GM21381 (cell line): ENCODE results near the gene RAD51B.
"Not testable (repeated sequence)": the region's sequence is repeated elsewhere in the genome, so short reads cannot be mapped to it uniquely, and the experiment has no call there.

Experiments used
- ATAC-seq: cut with Tn5 transposase; IDR thresholded peaks from one replicate; pipeline ENCODE4 v1.9.1; 2021; ENCODE audit warnings: mild to moderate bottlenecking, moderate library complexity; ENCODE audit not compliant: unreplicated experiment

The RAD51B gene

DNA sequence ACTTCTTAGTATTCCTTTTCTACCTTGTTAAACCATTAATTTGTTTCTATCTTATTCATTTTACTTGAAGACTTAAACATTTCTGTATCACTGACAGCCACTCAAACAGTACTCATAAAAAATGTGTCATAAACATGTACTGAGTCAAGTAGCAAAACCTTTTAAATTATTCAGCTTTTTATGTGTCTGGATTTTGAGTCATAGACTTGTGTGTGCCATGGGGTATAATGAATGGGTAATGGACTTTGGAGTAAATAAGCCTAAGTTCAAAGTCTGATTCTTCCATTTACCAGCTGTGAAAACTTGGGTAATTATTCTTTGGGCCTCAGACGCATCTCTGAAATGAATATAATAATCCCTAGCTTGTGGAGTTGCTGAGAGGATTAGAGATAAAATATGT lies 199.0 kb downstream of the RAD51B start:
- no peak for ATAC-seq

DNA sequence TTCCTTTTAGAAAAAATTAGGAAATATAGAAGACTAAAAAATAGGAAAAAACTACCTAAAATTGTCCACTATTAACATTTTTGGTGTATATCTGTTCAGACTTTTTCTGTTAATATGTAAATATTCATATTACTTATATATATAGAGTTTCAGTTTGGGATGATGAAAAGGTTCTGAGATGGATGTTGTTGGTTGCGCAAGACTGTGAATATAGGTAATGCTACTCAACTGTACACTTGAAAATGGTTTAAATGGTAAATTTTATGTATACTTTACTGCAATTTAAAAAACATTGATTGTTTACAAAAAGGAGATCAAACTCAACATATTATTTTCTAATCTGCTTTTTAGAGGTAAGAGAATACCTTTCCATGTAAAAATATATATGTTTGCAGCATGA lies 200.9 kb downstream of the RAD51B start:
- no peak for ATAC-seq

DNA sequence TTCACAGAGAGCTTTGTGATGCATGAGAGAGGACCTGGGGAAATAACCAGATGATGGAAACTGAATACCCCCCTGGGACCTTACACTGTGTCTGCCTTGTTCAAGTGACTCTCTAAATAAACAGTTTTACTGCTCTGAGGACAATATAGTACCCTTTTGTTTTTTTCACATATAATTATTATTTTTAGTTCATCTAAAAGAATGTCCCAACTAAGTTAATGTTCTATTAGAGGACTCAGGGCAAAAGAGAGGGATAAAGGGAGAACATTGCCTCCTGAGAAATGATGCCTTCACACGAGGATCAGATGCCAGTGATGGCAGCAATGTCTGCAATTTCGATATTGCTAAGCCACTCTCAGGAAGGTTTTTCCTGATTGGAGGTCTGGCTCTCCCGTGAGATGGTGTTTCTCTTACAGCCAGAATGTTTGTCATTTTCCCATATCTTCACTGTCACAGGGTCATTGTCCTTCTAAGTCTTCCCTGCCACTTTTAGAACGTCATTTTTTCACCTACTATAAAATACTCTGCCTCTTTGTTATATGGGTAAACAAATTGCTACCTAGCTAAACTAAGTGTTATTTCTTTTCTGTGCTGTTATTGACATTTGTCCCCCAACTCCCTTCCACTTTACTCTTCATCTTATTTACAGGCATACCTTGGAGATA lies 201.6 kb downstream of the RAD51B start:
- no peak for ATAC-seq

DNA sequence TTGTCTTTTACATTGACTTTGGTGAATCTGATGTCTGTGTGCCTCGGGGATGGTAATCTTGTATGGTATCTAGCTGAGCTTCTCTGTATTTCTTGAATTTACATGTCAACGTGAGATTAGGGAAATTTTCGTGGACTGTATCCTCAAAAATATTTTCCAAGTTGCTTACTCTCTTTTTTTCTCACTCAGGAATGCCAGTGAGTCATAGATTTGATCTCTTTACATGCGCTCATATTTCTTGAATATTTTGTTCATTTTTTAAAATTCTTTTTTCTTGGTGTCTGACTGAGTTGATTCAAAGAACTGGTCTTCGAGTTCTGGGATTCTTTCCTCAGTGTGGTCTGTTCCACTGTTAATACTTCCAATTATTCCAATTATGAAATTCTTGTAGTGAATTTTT lies 207.7 kb downstream of the RAD51B start:
- ATAC-seq: no peak

DNA sequence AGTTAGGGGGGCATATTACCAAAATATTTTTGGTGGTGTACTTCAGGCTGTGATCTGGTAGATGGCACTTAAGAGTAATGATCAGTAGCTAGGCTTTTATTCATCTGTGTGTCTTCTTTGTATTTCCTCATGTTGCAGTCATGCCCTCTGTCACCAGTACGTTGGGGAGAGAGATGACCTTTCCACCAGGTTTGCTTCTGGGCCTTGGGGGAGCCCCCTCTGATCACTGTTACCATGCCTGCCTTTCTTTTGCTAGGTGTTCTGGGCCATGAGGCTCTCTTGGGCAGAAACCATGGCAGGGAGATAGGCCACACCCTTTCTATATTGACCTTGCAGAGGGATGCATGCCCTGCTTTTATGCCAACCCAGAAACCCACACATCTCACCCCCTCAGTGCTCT lies 208.5 kb downstream of the RAD51B start:
- no peak for ATAC-seq

DNA sequence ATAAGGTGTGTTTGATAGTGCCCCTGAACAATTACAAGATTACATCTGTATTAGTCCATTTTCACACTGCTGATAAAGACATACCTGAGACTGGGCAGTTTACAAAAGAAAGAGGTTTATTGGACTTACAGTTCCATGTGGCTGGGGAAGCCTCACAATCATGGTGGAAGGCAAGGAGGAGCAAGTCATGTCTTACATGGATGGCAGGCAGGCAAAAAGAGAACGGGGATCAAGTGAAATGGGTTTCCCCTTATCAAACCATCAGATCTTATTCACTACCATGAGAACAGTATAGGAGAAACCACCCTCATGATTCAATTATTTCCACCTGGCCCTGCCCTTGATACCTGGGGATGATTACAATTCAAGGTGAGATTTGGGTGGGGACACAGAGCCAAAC lies 211.4 kb downstream of the RAD51B start:
- not testable (repeated sequence) for ATAC-seq

DNA sequence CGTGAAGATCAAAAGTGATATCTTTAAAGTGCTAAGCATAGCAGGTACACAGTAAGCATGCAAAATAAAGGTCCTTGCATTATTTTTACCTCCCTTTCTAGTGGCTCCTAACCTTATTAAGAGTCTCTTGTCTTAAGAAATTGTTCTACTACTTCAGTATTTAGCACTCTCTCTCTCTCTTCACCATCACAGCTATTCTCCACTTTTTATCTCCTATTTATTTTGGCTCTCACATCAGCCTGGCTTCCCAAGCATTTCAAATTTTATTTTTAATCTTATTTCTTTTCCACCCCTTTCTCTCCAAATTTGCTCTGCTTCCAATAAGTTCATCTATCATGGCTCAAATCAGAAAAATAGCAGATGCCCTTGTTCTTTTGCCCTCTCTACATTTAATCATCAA lies 212.6 kb downstream of the RAD51B start:
- ATAC-seq: no peak

DNA sequence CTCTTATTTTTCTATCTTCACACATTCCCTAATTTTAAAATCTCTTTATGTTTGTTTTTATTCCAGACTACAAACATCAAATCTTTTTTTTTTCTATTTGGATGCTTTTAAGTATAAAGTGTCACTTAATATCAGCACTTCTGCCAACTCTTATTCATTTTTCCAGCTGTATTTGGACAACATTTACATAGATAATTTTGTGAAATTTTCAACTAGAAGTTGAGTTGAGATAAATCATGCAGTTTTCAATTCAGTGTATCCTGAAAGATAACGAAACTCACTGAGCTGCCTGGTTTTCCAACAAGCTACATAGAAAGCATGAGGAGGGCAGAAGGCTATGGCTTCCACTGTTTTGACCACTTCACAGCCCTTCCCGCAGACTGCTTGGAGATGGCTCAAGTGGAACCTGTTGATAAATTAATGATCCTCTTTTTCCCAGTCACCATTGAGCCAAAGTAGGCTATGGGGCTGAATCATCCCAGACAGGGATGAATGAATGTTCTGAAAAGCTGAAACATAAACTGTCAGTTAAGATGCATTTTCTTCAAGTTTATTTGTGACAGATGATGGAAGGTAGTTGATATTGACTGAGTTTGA lies 213.9 kb downstream of the RAD51B start:
- ATAC-seq: no peak

DNA sequence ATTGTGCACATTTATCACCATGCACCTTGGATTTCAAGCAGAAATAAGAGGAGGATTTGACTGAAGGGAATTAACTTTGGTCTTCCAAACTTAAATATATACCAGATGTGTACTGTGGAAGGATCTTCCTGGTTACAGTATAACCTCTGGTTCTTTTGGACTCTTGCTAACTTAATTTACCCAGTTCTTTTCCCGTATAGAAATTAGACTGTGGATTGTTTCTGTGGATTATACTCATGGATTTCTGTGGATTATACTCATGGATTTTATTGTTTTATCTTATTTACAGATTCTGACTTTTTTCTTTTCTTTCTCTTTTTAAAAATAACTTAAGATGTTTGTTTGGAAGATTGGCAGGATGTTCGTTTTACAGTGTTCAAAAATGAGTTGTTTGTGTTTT lies 215.3 kb downstream of the RAD51B start:
- ATAC-seq: no peak

DNA sequence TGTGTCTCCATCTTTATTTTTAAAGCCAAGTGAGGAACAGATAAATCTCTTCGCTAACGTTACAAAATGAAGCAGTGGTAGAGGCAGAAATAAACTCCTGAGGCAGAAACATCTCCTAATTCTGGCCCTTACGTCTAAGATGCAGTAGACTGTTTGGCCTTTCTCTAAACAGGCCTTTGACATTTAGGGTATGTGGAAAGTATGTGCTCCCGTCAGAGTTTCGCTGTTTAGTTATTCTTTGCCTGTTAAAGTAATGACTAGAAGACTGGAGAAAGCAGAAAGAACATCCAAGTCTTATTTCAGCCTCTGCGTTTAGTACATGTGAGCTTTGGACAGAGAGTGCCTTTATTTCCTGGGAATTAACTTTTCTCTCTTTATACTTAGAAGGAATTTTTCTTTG lies 216.6 kb downstream of the RAD51B start:
- ATAC-seq: no peak

DNA sequence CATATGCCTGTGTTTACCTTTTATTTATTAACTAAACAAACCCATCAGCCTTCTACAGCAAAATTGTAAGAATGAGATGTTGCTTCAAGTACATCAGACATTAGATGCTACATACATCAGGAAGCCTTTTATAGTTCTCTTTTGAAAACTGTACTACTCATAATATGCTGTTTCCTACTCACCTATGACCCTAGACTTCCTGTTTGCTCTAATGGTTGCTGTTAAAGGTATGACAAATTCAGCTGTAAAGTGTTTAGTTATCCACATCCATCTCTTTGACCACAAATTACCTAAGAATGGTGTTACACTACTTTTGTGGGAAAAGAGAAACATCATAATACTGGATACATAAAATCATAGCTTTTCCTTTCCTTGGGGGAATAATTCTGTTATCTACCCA lies 220.0 kb downstream of the RAD51B start:
- ATAC-seq: no peak

DNA sequence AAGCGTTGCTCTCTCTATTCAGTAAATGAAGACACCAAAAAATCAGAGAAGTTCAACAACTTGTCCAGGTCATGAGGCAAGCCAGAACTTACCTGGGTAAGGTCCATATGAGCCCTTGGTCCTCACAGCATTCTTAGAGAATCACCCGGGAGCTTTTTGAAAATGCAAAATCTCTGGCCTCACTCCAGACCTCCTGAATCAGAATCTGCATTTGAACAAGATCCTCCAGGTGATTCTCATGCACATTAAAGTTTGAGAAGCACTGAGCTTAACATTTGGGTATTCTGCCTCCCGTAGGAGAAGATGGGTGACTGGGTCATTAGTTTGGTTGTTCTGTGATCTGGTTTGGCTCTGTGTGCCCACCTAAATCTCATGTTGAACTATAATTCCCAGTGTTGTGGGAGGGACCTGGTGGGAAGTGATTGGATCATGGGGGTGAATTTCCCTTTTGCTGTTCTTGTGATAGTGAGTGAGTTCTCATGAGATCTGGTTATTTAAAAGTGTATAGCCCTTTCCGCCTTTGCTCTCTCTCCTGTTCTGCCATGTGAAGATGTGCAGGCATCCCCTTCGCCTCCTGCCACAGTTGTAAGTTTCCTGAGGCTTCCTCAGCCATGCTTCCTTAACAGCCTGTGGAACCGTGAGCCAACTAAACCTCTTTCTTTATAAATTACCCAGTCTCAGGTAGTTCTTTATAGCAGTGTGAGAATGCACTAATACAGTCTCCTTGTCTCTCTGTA lies 221.2 kb downstream of the RAD51B start:
- no peak for ATAC-seq

DNA sequence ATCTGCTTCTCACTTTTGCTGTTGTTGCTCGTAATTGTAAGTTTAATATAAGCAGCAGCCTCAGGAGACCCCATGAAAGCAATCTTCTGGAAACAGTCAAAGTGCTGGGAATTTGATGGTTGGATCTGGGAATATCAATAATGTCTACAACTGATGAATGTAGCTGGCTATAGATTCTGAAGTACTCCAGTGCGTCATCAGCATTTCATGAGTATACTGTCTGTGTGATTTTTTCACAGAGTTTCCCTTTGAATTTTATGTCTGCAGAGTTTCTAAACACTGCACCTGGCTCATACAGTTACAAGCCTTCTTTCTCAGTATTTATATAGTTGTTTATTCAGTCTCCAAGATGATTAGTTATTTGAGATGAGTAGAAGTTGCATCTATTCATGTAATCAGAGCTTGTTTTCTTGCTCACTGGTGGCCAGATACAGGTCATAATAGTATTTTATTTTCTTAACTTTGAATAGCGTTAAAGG lies 222.3 kb downstream of the RAD51B start:
- no peak for ATAC-seq

DNA sequence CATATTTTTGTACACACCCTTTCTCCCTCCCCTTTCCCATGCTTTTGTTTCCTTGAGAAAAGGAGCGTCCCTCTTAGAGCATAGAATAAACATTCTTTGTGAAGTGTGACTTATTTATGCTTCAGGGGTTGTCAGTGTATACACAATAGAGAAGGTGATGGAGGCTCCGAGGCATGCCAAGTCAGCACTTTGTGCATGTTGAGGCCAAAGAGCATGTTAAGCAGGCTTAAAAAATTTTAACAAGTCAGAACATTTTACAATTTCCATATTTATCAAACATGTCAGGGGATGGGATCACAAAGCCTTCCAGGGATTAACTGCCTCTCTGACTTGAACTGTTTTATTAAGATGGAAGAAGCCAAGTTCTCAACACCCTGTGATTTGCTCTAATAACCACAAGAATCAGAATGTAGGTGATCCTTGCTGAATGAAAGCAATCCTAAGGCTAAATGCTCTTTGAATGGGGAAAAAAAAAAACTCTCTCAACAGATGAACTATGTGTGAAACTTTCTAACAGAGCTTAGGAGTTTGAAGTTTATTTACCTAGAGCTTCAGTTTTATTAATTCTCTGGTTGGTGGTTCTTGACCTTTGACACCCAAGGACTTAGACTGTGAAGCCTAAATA lies 223.1 kb downstream of the RAD51B start:
- ATAC-seq: no peak

DNA sequence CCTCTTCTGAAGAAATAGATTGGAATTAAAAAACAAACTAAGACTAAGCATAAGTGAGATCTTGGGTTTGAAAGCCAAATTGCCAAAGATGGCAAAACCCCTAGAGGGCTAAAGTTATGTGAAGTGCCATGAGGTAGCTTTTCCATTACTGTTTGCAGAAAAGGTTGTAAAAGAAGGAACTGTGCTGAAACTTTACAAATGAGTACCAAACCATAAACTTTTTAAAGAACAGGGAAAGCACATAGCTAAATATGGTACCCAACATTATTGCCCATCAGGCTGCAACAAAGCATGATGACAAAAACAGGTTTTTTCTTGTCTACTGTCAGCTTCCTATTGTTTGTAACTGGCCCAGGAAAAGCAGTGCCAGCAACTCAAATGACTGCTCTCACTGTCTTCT lies 224.2 kb downstream of the RAD51B start:
- no peak for ATAC-seq

DNA sequence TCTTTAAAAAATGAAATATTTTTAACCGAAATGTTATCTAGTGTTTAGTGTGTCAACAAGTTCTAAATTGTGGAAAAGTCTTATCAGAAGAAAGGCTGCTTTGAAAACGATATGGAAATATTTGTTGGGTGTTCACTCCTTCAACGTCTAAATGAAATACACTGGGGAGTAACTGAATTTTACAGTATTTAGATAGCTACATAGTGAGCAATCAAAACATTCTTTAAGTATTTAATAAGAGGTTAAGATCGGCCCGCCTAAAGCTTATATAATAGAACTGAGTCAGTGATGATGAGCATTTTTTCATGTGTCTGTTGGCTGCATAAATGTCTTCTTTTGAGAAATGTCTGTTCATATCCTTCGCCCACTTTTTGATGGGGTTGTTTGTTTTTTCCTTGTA lies 228.3 kb downstream of the RAD51B start:
- no peak for ATAC-seq

DNA sequence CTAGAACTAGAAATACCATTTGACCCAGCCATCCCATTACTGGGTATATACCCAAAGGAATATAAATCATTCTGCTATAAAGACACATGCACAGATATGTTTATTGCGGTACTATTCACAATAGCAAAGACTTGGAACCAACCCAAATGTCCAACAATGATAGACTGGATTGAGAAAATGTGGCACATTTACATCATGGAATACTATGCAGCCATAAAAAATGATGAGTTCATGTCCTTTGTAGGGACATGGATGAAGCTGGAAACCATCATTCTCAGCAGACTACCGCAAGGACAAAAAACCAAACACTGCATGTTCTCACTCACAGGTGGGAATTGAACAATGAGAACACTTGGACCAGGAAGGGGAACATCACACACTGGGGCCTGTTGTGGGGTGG lies 229.2 kb downstream of the RAD51B start:
- ATAC-seq: not testable (repeated sequence)

DNA sequence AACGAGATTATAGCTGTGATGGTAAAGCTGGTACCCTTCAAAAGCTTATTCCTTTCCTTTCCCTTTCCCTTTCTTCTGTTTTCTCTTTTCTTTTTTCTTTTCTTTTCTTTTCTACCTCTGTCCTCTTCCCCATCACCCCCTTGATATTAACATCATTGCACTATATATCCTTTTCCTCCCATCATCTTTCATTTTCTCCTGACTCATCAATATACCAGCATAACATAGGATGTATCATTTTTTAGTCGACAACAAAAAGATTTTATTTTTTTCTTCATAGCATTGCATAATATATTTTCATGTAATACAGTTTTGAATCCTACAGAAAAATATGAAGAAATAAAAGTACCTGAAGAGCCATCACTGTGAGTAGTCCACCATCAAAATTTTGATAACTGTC lies 230.6 kb downstream of the RAD51B start:
- no peak for ATAC-seq

DNA sequence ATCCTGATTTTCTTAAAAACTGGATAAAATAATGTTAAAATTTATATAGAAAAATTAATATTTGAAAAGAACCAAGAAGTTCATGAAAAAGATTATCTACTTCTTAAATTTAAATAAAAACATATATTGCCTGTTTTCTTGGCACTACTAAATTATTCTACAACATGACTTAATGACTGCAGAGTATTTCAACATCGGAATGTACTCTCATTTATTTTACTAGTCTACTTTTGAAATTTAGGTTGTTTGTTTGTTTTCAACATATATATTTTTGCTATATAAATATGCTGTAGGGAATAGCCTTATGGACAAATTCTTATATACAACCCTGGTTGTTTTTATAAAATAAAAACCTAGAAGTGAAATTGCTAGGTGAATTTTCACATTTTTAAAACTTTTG lies 231.6 kb downstream of the RAD51B start:
- ATAC-seq: no peak

DNA sequence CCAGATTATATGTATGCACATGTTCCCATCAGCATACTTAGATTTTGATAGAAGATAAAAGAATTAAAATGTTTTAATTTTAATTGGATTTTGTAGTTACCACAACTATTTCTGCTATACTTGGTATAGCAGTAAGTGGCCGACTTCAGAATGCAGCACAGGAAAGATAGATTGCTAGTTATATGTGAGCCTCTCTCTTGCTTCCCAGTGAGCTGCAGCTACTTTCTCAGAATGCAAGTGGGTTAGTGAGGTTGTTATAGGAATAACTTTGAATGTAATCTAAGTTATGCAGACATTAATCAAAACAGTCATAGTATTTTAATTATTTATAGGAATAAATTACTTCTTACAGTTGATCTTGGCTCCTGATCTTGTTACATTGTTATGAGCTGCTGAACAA lies 240.6 kb downstream of the RAD51B start:
- no peak for ATAC-seq

DNA sequence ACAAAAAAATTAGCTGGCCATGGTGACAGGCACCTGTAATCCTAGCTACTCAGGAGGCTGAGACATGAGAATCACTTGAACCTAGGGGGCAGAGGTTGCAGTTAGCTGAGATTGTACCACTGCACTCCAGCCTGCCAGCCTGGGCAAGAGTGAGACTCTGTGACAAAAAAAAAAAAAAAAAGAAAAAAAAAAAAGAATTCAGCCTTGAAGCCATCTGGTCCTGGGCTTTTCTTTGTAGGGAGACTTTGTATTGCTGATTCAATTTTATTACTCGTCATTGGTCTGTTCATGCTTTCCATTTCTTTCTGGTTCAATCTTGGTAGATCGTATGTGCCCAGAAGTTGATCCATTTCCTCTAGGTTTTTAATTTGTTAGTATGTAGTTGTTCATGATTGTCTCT lies 243.1 kb downstream of the RAD51B start:
- ATAC-seq: no peak

DNA sequence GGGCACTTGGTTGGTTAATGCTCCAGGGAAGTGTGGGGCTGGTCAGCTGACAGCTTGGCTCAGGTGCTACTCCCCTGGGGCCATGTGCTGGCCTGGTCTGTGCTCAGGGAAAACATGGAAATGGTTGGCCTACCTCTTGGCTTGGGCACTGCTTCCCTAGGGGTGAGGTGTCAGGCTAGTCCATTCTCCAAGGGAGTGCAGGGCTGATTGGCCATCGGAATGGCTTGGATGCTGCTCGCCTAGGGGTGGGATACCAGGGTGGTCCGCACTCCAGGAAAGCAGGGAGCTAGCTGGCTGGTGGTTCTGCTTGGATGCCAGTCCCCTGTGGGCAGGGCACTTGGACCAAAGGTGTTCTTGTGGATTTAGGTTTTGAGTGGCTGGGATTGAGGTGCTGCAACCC lies 245.7 kb downstream of the RAD51B start:
- ATAC-seq: no peak
